Tibial artery (tissue), 4 donors: Measurements from ENCODE around the gene TMEM156.

Source experiments
- DNase-seq, 2 donors: peaks; one replicate each; pipeline ENCODE4 v3.0.0-alpha.2; 2019
- H3K27ac ChIP-seq, 2 donors: fragments of 200-600 bp; sonication (generic) in 1 of 2; 1 replicate in 1 of 2; 2 replicates in 1 of 2; pipeline ENCODE4 v1.5.1; 2018 to 2019; ENCODE audit warnings: mild to moderate bottlenecking in 1 of 2
- H3K27me3 ChIP-seq, 2 donors: fragments of 200-600 bp; sonication (generic) in 1 of 2; one replicate each; pipeline versions ENCODE4 v1.5.1 to v1.6.0; 2016 to 2019
- H3K36me3 ChIP-seq, 3 donors: fragments of 200-600 bp; sonication (generic) in 2 of 3; one replicate each; pipeline ENCODE4 v1.5.1; 2016 to 2019; ENCODE audit warnings: mild to moderate bottlenecking in 2 of 3
- H3K4me1 ChIP-seq, 4 donors: fragments of 200-600 bp; sonication (generic) in 2 of 4; 1 replicate in 3 of 4; 2 replicates in 1 of 4; pipeline ENCODE4 v1.5.1; 2016 to 2019
- H3K4me3 ChIP-seq, 2 donors: fragments of 200-600 bp; sonication (generic) in 1 of 2; 1 replicate in 1 of 2; 2 replicates in 1 of 2; pipeline ENCODE4 v1.5.1; 2018 to 2019; ENCODE audit warnings: mild to moderate bottlenecking in 2 of 2
- H3K9me3 ChIP-seq, 3 donors: fragments of 200-600 bp; sonication (generic) in 1 of 3; one replicate each; pipeline ENCODE4 v1.5.1; 2016 to 2019
- CTCF ChIP-seq, 2 experiments: fragments of 200-600 bp in 1 of 2; fragments of 450-650 bp in 1 of 2; IDR thresholded peaks; one replicate each; pipeline ENCODE4 v1.5.1; 2017 to 2019; ENCODE audit warnings: antibody characterized with exemption in 2 of 2, mild to moderate bottlenecking in 1 of 2, moderate library complexity in 1 of 2
- intact Hi-C: fragments of 100-400 bp; cut with DNase I; formaldehyde crosslinking; loops from one replicate; pipeline ENCODE4 v1.15.0; 2023; ENCODE audit warnings: low total_unique reads

The TMEM156 gene

GRCh38 chr4:39046249-39046648 lies 14.0 kb upstream of the TMEM156 start:
- no peak for DNase-seq
- intact Hi-C loops: no loop called here
- no peaks in the 10 kb centered on the region for H3K36me3 ChIP-seq
- TF ChIP-seq CTCF (IDR thresholded peaks at IDR 0.05): no peak
- H3K4me3 ChIP-seq: peak overlapping the region in 1 of 2 donors; percentile 68
- H3K27me3 ChIP-seq: no peaks in the 10 kb centered on the region
- peaks cover 0 to 10% (median 0%) of the 10 kb centered on the region in 4 donors for H3K4me1 ChIP-seq
- H3K27ac ChIP-seq: no peak overlapping the region
- H3K9me3 ChIP-seq: no peaks in the 10 kb centered on the region

GRCh38 chr4:39045827-39046221 lies 13.6 kb upstream of the TMEM156 start:
- intact Hi-C loops: loop anchor here (2.0 kb wide), 1 partner anchor 137 kb away; the partner anchor contains the start of gene WDR19
- Histone ChIP-seq H3K36me3 (no peaks in the 10 kb centered on the region), H3K27me3 (no peaks in the 10 kb centered on the region), H3K4me1 (peaks cover 0 to 10% (median 0%) of the 10 kb centered on the region in 4 donors), H3K9me3 (no peaks in the 10 kb centered on the region), H3K4me3 (peak overlapping the region; percentile 68 to 77), H3K27ac (peak overlapping the region; percentile 62 to 84)
- no peak for DNase-seq
- TF ChIP-seq CTCF (IDR thresholded peaks at IDR 0.05): no peak

- H3K36me3 ChIP-seq: no peaks in the 10 kb centered on the region
- H3K4me3 ChIP-seq: peak overlapping the region; percentile 68 to 77
- peaks cover 0 to 10% (median 0%) of the 10 kb centered on the region in 4 donors for H3K4me1 ChIP-seq
- no peak for TF ChIP-seq CTCF (IDR thresholded peaks at IDR 0.05)
- DNase-seq: peak in 1 of 2 donors; percentile 72
- intact Hi-C loops: loop anchor here (2.0 kb wide), 1 partner anchor 138 kb away; the partner anchor contains the start of gene WDR19
- peak overlapping the region; percentile 62 to 84 for H3K27ac ChIP-seq
- no peaks in the 10 kb centered on the region for H3K9me3 ChIP-seq
- H3K27me3 ChIP-seq: no peaks in the 10 kb centered on the region
Measured at GRCh38 chr4:39044956-39045826, 13.0 kb upstream of the TMEM156 start.

GRCh38 chr4:39044364-39044955 lies 12.3 kb upstream of the TMEM156 start:
- intact Hi-C loops: loop anchor here (2.0 kb wide), 1 partner anchor 138 kb away; the partner anchor contains the start of gene WDR19
- DNase-seq: peak; percentile 91 to 94
- no peak for TF ChIP-seq CTCF (IDR thresholded peaks at IDR 0.05)
- Histone ChIP-seq H3K9me3 (no peaks in the 10 kb centered on the region), H3K27ac (peak overlapping the region; percentile 62 to 84), H3K36me3 (no peaks in the 10 kb centered on the region), H3K4me3 (peak overlapping the region; percentile 68 to 77), H3K27me3 (no peaks in the 10 kb centered on the region), H3K4me1 (peaks cover 0 to 10% (median 0%) of the 10 kb centered on the region in 4 donors)

GRCh38 chr4:39043861-39044363 lies 11.7 kb upstream of the TMEM156 start:
- Histone ChIP-seq H3K9me3 (no peaks in the 10 kb centered on the region), H3K36me3 (no peaks in the 10 kb centered on the region), H3K4me1 (peaks cover 0 to 10% (median 0%) of the 10 kb centered on the region in 4 donors), H3K27me3 (no peaks in the 10 kb centered on the region), H3K4me3 (peak overlapping the region; percentile 68 to 77), H3K27ac (peak overlapping the region; percentile 62 to 84)
- intact Hi-C loops: loop anchor here (2.0 kb wide), 1 partner anchor 139 kb away; the partner anchor contains the start of gene WDR19
- TF ChIP-seq CTCF (IDR thresholded peaks at IDR 0.05): no peak
- no peak for DNase-seq
